Left renal cortex interstitium (tissue), 4 donors: ENCODE measurements around the gene PEPD. TPM values are rescaled to one million over a fixed set of nuclear protein-coding genes. Genes with fewer than 3 reads are reported as not detected.

Source experiments
- DNase-seq, 4 donors: peaks; one replicate each; pipeline ENCODE4 v3.0.0-alpha.2; 2013; ENCODE audit warnings: low read depth in 4 of 4, low spot score in 2 of 4, missing footprints in 1 of 4
- polyA plus RNA-seq, 4 donors: library from polyadenylated mRNA; unstranded; fragments of 120-200 nt; gene quantifications; one replicate each; pipeline ENCODE4 v1.2.1, GENCODE V29; 2013; ENCODE audit not compliant: insufficient read length in 4 of 4

PEPD gene
- polyA plus RNA-seq, 4 donors = 99.6 to 124 (median 108) TPM

- DNase-seq = no peak
Measured at GRCh38 chr19:33412601-33413425, 108.8 kb downstream of the PEPD start.

GRCh38 chr19:33411621-33412180 is 109.9 kb downstream of the PEPD start:
- DNase-seq = no peak

GRCh38 chr19:33410915-33411401 is 110.6 kb downstream of the PEPD start:
- no peak for DNase-seq

GRCh38 chr19:33409906-33410685 is 111.5 kb downstream of the PEPD start:
- no peak for DNase-seq

GRCh38 chr19:33408538-33409434 is 112.8 kb downstream of the PEPD start:
- no peak for DNase-seq

GRCh38 chr19:33408116-33408515 is 113.5 kb downstream of the PEPD start:
- DNase-seq = no peak

GRCh38 chr19:33407716-33408115 is 113.9 kb downstream of the PEPD start:
- no peak for DNase-seq

GRCh38 chr19:33407140-33407551 is 114.4 kb downstream of the PEPD start:
- no peak for DNase-seq

GRCh38 chr19:33406521-33407139 is 115.0 kb downstream of the PEPD start:
- DNase-seq = no peak

GRCh38 chr19:33405553-33406461 is 115.8 kb downstream of the PEPD start:
- DNase-seq = no peak

GRCh38 chr19:33405254-33405552 is 116.4 kb downstream of the PEPD start:
- no peak for DNase-seq

- no peak for DNase-seq
Measured at GRCh38 chr19:33404506-33405253, 116.9 kb downstream of the PEPD start.

GRCh38 chr19:33403973-33404304 is 117.7 kb downstream of the PEPD start:
- no peak for DNase-seq

- no peak for DNase-seq
Measured at GRCh38 chr19:33403221-33403972, 118.2 kb downstream of the PEPD start.

GRCh38 chr19:33402421-33403220 is 119.0 kb downstream of the PEPD start:
- DNase-seq = no peak

GRCh38 chr19:33401683-33402420 is 119.7 kb downstream of the PEPD start:
- DNase-seq = no peak
